OCI-LY3 (cell line): Measurements from ENCODE around the gene JOSD2.

Source experiments
- H2AFZ ChIP-seq: fragments of 200-600, 300-600 bp; shearing (Covaris generic); 2 replicates; pipeline ENCODE4 v1.6.0; 2014; ENCODE audit warnings: antibody characterized with exemption, low read depth, low read length
- H3K27ac ChIP-seq: fragments of 200-600, 300-600 bp; sonication (generic); 2 replicates; pipeline ENCODE4 v1.5.1; 2014; ENCODE audit warnings: mild to moderate bottlenecking, low read length, moderate library complexity, mixed read lengths
- H3K27me3 ChIP-seq: fragments of 200-600, 300-600 bp; sonication (generic); 2 replicates; pipeline ENCODE4 v1.6.1; 2014; ENCODE audit warnings: low read depth, low read length, mixed read lengths
- H3K36me3 ChIP-seq: fragments of 200-600, 300-600 bp; sonication (generic); replicated peaks from 2 replicates; pipeline ENCODE3; 2014; ENCODE audit warnings: low read depth, low read length, mixed read lengths
- H3K4me1 ChIP-seq: fragments of 300-600, 200-600 bp; sonication (generic); 2 replicates; pipeline ENCODE4 v1.6.1; 2014; ENCODE audit warnings: low read length, mixed read lengths
- H3K4me2 ChIP-seq: fragments of 200-600, 300-600 bp; sonication (generic); 2 replicates; pipeline ENCODE4 v1.6.1; 2014; ENCODE audit warnings: low read length, mixed read lengths
- H3K4me3 ChIP-seq: fragments of 300-600, 200-600 bp; sonication (generic); 2 replicates; pipeline ENCODE4 v1.5.1; 2014; ENCODE audit warnings: antibody characterized with exemption, mild to moderate bottlenecking, low read length, moderate library complexity
- H3K79me2 ChIP-seq: fragments of 300-600, 200-600 bp; shearing (Covaris generic); 2 replicates; pipeline ENCODE4 v1.6.1; 2014; ENCODE audit warnings: mild to moderate bottlenecking, low read length, mixed read lengths
- H3K9ac ChIP-seq: fragments of 300-600, 200-600 bp; shearing (Covaris generic); 2 replicates; pipeline ENCODE4 v1.6.0; 2014; ENCODE audit warnings: mild to moderate bottlenecking, low read length, moderate library complexity
- H3K9me3 ChIP-seq: fragments of 200-600, 300-600 bp; shearing (Covaris generic); 2 replicates; pipeline ENCODE4 v1.6.1; 2014; ENCODE audit warnings: low read length, mixed read lengths; ENCODE audit not compliant: insufficient read depth
- H4K20me1 ChIP-seq: fragments of 200-600, 300-600 bp; sonication (generic); 2 replicates; pipeline ENCODE4 v1.6.1; 2016; ENCODE audit warnings: low read length, mixed read lengths; ENCODE audit not compliant: insufficient read depth
- CTCF ChIP-seq: fragments of 200-600, 300-600 bp; sonication (generic); IDR thresholded peaks from 2 replicates; pipeline ENCODE4 v1.5.1; 2014; ENCODE audit warnings: antibody characterized with exemption, low read length, low read depth
- EZH2phosphoT487 ChIP-seq: fragments of 200-600 bp; shearing (Covaris generic); IDR thresholded peaks from 2 replicates; pipeline ENCODE4 v1.6.1; 2018; ENCODE audit warnings: antibody characterized with exemption, mixed run types, low read depth

JOSD2 gene

GRCh38 chr19:50517704-50518075, 6.7 kb upstream of the JOSD2 start:
- H3K27ac ChIP-seq, result no peak overlapping the region
- no peaks in the 10 kb centered on the region for H3K79me2 ChIP-seq
- no peaks in the 10 kb centered on the region for H3K27me3 ChIP-seq
- no peak overlapping the region for H3K9ac ChIP-seq
- no peak for TF ChIP-seq EZH2phosphoT487
- TF ChIP-seq CTCF, result no peak
- H3K9me3 ChIP-seq, result no peaks in the 10 kb centered on the region
- H2AFZ ChIP-seq, result no peak overlapping the region
- no peaks in the 10 kb centered on the region for H4K20me1 ChIP-seq
- H3K4me1 ChIP-seq, result no peaks in the 10 kb centered on the region
- H3K4me3 ChIP-seq, result no peak overlapping the region
- H3K36me3 ChIP-seq, result no peaks in the 10 kb centered on the region
- no peak overlapping the region for H3K4me2 ChIP-seq

- H3K4me2 ChIP-seq, result no peak overlapping the region
- no peak overlapping the region for H3K27ac ChIP-seq
- H4K20me1 ChIP-seq, result no peaks in the 10 kb centered on the region
- H2AFZ ChIP-seq, result no peak overlapping the region
- no peaks in the 10 kb centered on the region for H3K4me1 ChIP-seq
- H3K9me3 ChIP-seq, result no peaks in the 10 kb centered on the region
- TF ChIP-seq EZH2phosphoT487, result no peak
- TF ChIP-seq CTCF, result no peak
- no peak overlapping the region for H3K9ac ChIP-seq
- no peaks in the 10 kb centered on the region for H3K79me2 ChIP-seq
- H3K27me3 ChIP-seq, result no peaks in the 10 kb centered on the region
- H3K4me3 ChIP-seq, result no peak overlapping the region
- no peaks in the 10 kb centered on the region for H3K36me3 ChIP-seq
These were observed 6.1 kb upstream of the JOSD2 start for GRCh38 chr19:50516964-50517703.

- Histone ChIP-seq H2AFZ (no peak overlapping the region), H3K4me3 (no peak overlapping the region), H3K79me2 (no peaks in the 10 kb centered on the region), H3K27ac (no peak overlapping the region), H4K20me1 (no peaks in the 10 kb centered on the region), H3K4me1 (0 out of 2 replicates have a peak, but pooled peaks cover 4% of the 10 kb centered on the region), H3K9ac (no peak overlapping the region), H3K4me2 (no peak overlapping the region), H3K27me3 (no peaks in the 10 kb centered on the region), H3K9me3 (no peaks in the 10 kb centered on the region), H3K36me3 (no peaks in the 10 kb centered on the region)
- TF ChIP-seq CTCF, result no peak
- no peak for TF ChIP-seq EZH2phosphoT487
These were observed 5.5 kb upstream of the JOSD2 start for GRCh38 chr19:50516456-50516855.

- Histone ChIP-seq H3K27me3 (no peaks in the 10 kb centered on the region), H2AFZ (no peak overlapping the region), H3K36me3 (no peaks in the 10 kb centered on the region), H4K20me1 (no peaks in the 10 kb centered on the region), H3K9ac (no peak overlapping the region), H3K79me2 (no peaks in the 10 kb centered on the region; the same call in 1 of the 2 replicates), H3K27ac (no peak overlapping the region), H3K9me3 (no peaks in the 10 kb centered on the region), H3K4me1 (peaks cover 8% of the 10 kb centered on the region), H3K4me2 (no peak overlapping the region), H3K4me3 (no peak overlapping the region)
- TF ChIP-seq EZH2phosphoT487 (no peak), CTCF (no peak)
These were observed 4.2 kb upstream of the JOSD2 start for GRCh38 chr19:50515168-50515561.
